Activated T-cell treated with anti-CD3 and anti-CD28 coated beads, Interleukin-2, amount 50 U/mL, for 24 hours (primary cell): Measurements from ENCODE around the gene C16orf96.
A peak's percentile ranks its signal among the peaks of the same experiment; 100 is the strongest.

Experiments used
- DNase-seq: peaks from one replicate; pipeline ENCODE4 v3.0.0-alpha.2; 2020
- H3K27ac Mint-ChIP-seq: 2 replicates; pipeline ENCODE4 v1.8.0; 2020; ENCODE audit warnings: mild to moderate bottlenecking, mixed read lengths
- H3K27me3 Mint-ChIP-seq: 2 replicates; pipeline ENCODE4 v1.8.0; 2020; ENCODE audit warnings: mixed read lengths
- H3K36me3 Mint-ChIP-seq: 2 replicates; pipeline ENCODE4 v1.8.0; 2020; ENCODE audit warnings: low read depth, mixed read lengths
- H3K4me1 Mint-ChIP-seq: 2 replicates; pipeline ENCODE4 v1.8.0; 2020; ENCODE audit warnings: low read depth, mixed read lengths
- H3K4me3 Mint-ChIP-seq: 2 replicates; pipeline ENCODE4 v1.8.0; 2020; ENCODE audit warnings: mild to moderate bottlenecking, moderate library complexity, mixed read lengths
- H3K9me3 Mint-ChIP-seq: 2 replicates; pipeline ENCODE4 v1.8.0; 2020; ENCODE audit warnings: mixed read lengths

The C16orf96 gene

GRCh38 chr16:4609200-4610010 is 53.3 kb downstream of the C16orf96 start:
- Mint-ChIP-seq H3K36me3 (peaks cover 15% of the 10 kb centered on the region), H3K4me1 (peaks cover 15% of the 10 kb centered on the region), H3K27me3 (no peaks in the 10 kb centered on the region), H3K4me3 (no peak overlapping the region), H3K27ac (no peak overlapping the region), H3K9me3 (no peaks in the 10 kb centered on the region)
- DNase-seq: no peak

- Mint-ChIP-seq H3K27ac (no peak overlapping the region), H3K27me3 (no peaks in the 10 kb centered on the region), H3K9me3 (no peaks in the 10 kb centered on the region), H3K4me3 (no peak overlapping the region), H3K36me3 (peaks cover 17% of the 10 kb centered on the region), H3K4me1 (peaks cover 20% of the 10 kb centered on the region)
- DNase-seq: no peak
These were observed 54.2 kb downstream of the C16orf96 start for GRCh38 chr16:4610011-4611005.

- H3K9me3 Mint-ChIP-seq: no peaks in the 10 kb centered on the region
- H3K36me3 Mint-ChIP-seq: peaks cover 18% of the 10 kb centered on the region
- no peak overlapping the region for H3K4me3 Mint-ChIP-seq
- no peaks in the 10 kb centered on the region for H3K27me3 Mint-ChIP-seq
- no peak overlapping the region for H3K27ac Mint-ChIP-seq
- H3K4me1 Mint-ChIP-seq: peaks cover 30% of the 10 kb centered on the region
- DNase-seq: no peak
These were observed 55.3 kb downstream of the C16orf96 start for GRCh38 chr16:4611337-4612021.

DNA sequence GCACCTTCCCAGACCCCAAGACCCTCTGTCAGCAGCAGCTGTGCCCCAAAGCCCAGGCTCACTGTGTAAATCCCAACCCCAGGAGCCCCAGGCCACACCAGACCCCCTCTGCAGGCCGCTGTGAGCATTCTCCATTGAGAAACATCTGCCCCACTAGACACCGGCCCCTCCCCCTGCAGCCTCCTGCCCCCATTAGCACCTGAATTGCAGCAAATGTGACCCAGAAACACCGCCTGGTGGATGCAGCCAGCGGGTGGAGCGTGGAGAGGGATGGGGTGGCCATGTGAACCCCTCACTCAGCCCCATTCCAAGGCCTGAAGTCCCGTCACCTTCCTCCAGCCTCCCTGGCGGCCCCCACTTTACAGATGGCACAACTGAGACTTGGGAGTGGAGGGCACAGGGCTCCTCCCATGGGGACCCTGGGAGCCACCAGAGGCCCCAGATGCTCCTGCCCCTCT is 56.4 kb downstream of the C16orf96 start:
- peak overlapping the region; percentile 82 for H3K4me3 Mint-ChIP-seq
- DNase-seq: no peak
- H3K36me3 Mint-ChIP-seq: peaks cover 17% of the 10 kb centered on the region
- peaks cover 38% of the 10 kb centered on the region for H3K4me1 Mint-ChIP-seq
- H3K27me3 Mint-ChIP-seq: no peaks in the 10 kb centered on the region
- H3K9me3 Mint-ChIP-seq: no peaks in the 10 kb centered on the region
- H3K27ac Mint-ChIP-seq: peak overlapping the region; percentile 8

DNA sequence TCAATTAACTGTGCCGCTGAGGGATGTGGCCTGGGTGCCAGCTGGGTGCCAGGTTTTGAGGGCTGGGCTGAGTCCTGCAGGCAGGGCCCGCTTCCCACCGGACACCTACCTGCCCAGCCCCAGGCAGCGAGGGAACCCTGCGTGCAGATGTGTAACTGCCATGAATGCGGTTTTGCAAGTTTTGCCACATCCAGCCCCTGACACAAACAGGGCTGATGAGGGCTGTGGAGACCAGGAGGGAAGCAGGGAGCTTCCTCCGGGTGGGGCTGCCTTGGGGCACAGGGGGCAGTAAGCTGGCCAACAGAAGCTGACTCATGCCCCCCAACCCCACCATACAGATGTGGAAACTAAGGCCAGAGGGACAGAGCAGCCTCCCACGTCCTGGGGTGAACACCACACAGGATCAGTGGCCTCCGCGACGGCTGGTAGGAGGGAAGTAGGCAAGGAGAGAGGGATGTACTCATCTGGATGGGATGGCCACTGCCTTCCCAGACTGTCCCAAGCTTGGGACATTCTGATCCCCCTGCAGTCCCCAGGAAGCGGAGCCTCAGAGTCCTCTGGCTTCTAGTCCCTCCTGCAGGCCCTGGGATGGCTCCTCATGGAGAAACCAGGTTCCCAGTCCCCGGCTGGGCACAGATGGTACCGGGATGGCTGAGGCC is 57.0 kb downstream of the C16orf96 start:
- no peak for DNase-seq
- H3K36me3 Mint-ChIP-seq: peaks cover 13% of the 10 kb centered on the region
- peak overlapping the region; percentile 85 for H3K27ac Mint-ChIP-seq
- H3K27me3 Mint-ChIP-seq: no peaks in the 10 kb centered on the region
- H3K9me3 Mint-ChIP-seq: no peaks in the 10 kb centered on the region
- peaks cover 44% of the 10 kb centered on the region for H3K4me1 Mint-ChIP-seq
- H3K4me3 Mint-ChIP-seq: peak overlapping the region; percentile 82

DNA sequence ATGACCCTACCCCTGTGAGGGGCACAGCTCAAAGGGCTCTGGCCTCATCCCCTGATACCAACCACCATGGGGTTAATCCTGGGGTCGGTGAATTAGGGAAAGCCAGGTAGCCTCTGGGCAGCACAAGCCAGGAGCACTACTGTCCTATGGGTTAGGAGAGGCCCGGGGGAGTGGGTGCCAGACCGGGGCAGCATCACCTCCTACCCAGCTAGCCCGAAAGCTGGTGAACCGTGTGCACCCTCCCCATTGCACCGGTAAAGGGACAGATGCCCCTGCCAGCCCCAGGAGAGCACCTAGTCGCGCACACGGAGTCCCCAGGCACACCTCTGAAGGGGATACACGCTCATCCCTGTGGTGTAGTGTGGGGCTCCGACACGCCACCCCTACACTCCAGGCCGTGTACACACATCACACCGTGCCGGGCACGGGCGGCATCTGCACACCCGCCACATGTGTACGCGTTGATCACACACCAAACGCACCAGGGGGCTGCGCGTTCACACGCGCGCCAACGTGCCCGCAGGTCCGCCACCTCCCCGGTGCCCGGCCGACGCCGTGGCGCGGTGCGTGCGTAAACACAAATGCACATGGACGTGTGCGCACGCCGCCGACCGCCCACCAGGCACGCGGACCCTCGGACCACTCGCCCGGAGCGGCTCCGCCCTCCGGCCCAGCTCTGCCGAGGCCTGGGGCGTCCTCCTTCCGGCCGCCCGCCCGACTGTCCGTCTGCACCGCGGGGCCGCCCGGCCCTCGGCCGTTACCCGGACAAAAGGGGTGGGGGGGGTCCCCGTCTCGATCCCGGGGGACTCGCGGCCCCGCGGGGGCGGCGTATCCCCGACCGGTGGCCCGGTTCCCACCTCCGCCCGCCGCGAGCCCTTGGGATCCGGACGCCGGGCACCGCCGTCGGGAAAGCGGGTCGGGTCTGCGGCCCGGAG is 57.8 kb downstream of the C16orf96 start:
- no peaks in the 10 kb centered on the region for H3K9me3 Mint-ChIP-seq
- peak overlapping the region; percentile 82 for H3K4me3 Mint-ChIP-seq
- peak overlapping the region; percentile 85 for H3K27ac Mint-ChIP-seq
- no peaks in the 10 kb centered on the region for H3K27me3 Mint-ChIP-seq
- H3K36me3 Mint-ChIP-seq: peaks cover 6% of the 10 kb centered on the region
- H3K4me1 Mint-ChIP-seq: peaks cover 50% of the 10 kb centered on the region
- peak; percentile 67 for DNase-seq

DNA sequence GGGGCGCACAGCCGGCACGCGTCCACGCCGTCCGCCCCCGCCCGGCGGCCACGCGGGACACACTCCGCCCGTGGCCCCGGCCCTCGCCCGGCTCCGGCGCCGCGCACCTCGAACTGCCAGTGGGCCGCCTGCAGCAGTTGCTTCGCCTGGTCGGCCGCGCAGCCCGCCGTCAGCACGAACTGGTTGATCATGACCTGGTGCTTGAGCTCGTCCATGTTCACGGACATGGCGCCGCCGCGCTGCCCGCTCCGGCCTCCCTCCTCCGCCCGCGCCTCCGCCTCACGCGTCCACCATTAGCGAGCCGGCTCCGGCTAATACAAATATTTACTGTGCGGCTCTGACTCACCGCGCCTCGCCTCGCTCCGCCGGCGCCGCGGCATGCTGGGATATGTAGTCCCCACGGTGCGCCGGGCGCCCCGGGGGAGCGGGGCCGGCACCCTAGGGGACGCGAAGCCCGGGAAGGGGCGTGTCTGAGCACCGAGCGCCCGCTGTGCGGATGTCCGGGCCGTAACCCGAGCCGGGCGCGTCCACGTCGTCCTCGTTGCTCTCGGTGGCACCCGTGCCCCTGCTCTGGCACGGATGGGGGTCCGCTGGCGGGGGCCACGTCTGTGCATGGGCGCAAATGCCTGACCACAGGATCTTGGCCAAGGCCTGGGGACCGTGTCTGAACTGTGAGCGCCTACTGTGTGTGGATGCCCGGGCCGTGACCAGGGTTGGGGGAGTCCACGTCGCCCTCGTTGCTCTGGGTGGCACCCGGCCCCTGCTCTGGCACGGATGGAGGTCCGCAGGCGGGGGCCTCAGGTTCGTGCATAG is 58.6 kb downstream of the C16orf96 start, which contains the start of gene UBALD1:
TSS of gene UBALD1 (minus strand) at position 318 of the 813 bp plus-strand sequence. CDS start at position 227, 91 bp downstream.
- peak; percentile 86 for DNase-seq
- Mint-ChIP-seq H3K9me3 (no peaks in the 10 kb centered on the region), H3K36me3 (peaks cover 5% of the 10 kb centered on the region), H3K27me3 (no peaks in the 10 kb centered on the region), H3K4me3 (peak within 1 kb of the TSS; percentile 89), H3K4me1 (peaks cover 50% of the 10 kb centered on the region), H3K27ac (peak within 1 kb of the TSS; percentile 97)

GRCh38 chr16:4615384-4616046 is 59.4 kb downstream of the C16orf96 start:
- Mint-ChIP-seq H3K9me3 (no peaks in the 10 kb centered on the region), H3K27me3 (no peaks in the 10 kb centered on the region), H3K27ac (peak overlapping the region; percentile 97), H3K4me1 (peaks cover 50% of the 10 kb centered on the region), H3K4me3 (peak overlapping the region; percentile 89), H3K36me3 (peaks cover 5% of the 10 kb centered on the region)
- no peak for DNase-seq

- Mint-ChIP-seq H3K27ac (peak overlapping the region; percentile 99), H3K9me3 (no peaks in the 10 kb centered on the region), H3K4me3 (peak overlapping the region; percentile 91), H3K27me3 (no peaks in the 10 kb centered on the region), H3K36me3 (peaks cover 5% of the 10 kb centered on the region), H3K4me1 (peaks cover 49% of the 10 kb centered on the region)
- peak; percentile 97 for DNase-seq
These were observed 60.1 kb downstream of the C16orf96 start for GRCh38 chr16:4616047-4616811.

GRCh38 chr16:4617880-4618279 is 61.7 kb downstream of the C16orf96 start:
- peak overlapping the region; percentile 20 for H3K4me3 Mint-ChIP-seq
- H3K27me3 Mint-ChIP-seq: no peaks in the 10 kb centered on the region
- peak overlapping the region; percentile 40 for H3K27ac Mint-ChIP-seq
- H3K36me3 Mint-ChIP-seq: peaks cover 5% of the 10 kb centered on the region
- H3K4me1 Mint-ChIP-seq: peaks cover 44% of the 10 kb centered on the region
- H3K9me3 Mint-ChIP-seq: no peaks in the 10 kb centered on the region
- DNase-seq: no peak

DNA sequence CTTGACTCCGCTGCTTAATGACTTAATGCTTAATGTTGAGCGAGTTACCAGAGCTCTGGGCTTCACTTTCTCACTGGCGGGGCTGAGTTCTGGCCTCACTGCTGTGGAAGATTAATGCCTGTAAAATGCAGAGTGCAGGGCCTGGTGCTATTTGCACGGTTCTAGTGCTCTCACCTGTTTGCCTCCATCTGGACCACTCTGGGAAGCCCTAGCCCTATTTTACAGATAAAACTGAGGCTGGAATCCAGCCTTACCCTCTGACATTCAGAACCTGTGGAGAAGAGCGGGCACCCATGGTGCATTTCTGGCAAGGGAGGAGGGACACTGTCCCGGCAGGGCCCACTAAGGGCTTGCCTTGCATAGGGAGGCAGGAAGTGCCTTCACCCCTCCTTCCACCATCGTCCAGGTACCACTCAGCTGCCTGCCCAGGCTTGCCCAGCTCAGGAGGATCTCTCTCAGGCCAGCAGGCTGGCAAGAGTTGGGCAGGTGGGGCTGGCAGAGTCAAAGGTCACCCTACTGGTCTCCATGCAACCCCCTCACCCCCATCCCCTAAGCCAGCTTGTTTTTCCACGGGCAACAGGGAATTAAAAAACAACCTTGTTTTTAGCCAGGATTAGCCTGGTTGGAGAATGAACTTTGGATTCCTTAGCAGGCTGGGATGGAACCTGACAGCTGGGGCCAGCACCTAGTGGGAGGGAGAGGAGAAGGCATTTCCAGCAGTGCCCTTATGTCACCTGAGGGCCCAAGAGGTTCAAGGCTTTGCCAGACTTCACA is 62.7 kb downstream of the C16orf96 start:
- Mint-ChIP-seq H3K36me3 (peaks cover 5% of the 10 kb centered on the region), H3K9me3 (no peaks in the 10 kb centered on the region), H3K27me3 (no peaks in the 10 kb centered on the region), H3K27ac (no peak overlapping the region), H3K4me1 (peaks cover 39% of the 10 kb centered on the region), H3K4me3 (no peak overlapping the region)
- no peak for DNase-seq
